Adipose tissue (tissue), 3 donors: ENCODE results near the gene UQCC3. TPM values are rescaled to one million over a fixed set of nuclear protein-coding genes. Genes with fewer than 3 reads are reported as not detected.
"Not testable (repeated sequence)": the region's sequence is repeated elsewhere in the genome, so short reads cannot be mapped to it uniquely, and the experiment has no call there.

ENCODE experiments used
- H3K27ac ChIP-seq: one replicate; pipeline ENCODE4 v1.5.1; 2013; ENCODE audit warnings: low read depth, low read length
- WGBS, 3 donors: extraction: QIAGEN DNeasy Blood & Tissue Kit; methylation state at CpG; one replicate each; pipeline ENCODE4 v1.1.7; 2013; 5-methylcytosine and 5-hydroxymethylcytosine counted together
- polyA plus RNA-seq, 3 donors: library from polyadenylated mRNA; stranded (reverse); fragments of 200-250 nt; gene quantifications; one replicate each; pipeline ENCODE4 v1.2.3, GENCODE V29; 2013
- donor health status: healthy with polysubstance abuse.
- donor health status: Bipolar disorder and iron deficiency.
- donor health status: healthy.

The UQCC3 gene
- polyA plus RNA-seq, 3 donors: 9.4 to 16.0 (median 10.2) TPM

DNA sequence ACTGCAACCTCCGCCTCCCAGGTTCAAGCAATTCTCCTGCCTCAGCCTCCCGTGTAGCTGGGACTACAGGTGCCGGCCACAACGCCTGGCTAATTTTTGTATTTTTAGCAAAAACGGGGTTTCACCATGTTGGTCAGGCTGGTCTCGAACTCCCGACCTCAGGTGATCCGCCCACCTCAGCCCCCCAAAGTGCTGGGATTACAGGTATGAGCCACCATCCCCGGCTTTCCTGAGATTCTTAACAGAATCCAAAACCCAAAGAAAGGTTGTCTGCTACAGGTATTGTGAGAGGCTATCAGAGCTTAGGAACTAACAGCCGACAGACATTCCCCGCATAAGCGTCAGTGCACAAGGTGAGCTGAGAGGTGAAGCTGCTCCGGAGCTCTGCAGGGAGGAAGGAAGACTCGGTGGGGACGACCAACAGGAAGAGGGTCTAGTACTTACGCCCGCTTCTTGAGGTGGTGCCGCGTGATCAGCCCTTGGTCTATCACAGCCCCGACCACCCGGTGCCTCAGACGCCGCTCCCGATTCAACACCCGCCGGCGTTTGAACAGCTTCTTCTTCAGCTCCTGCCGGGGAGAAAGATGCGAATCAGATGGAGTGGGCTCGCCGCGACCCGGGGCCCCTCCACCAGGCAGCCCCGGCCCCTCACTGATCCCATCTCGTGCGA is 6.9 kb upstream of the UQCC3 start:
- WGBS, 3 donors: 2 to 3% (median 3%) methylated on average over 36 of the region's 36 CpGs
- no peak overlapping the region for H3K27ac ChIP-seq

DNA sequence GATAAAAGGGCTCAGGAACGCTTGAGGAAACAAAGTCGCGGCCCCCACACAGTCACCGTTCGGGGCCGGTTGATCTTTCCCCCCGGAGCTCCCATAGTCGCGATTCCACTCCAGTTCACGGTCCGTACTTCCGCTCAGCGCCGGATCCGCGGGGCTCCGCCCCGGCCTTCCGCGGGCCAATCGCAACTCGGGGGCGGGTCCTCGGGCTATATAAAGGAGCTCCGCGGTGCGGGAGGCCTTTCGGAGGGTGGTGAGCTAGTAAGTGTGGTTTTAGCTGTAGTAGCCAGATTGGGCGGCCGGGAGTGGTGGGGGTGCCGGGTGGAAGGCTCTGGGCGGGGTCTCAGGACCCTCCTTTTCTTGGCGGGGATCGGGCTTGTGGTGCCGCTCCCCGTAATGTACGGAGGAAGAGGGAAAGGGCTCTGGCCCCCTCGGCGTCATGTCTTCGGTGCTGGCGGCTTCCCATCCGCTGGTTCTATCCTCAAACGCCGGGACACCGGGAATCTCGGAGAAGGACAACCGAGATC is 6.3 kb upstream of the UQCC3 start, which contains the start of the genes C11orf98 and CSKMT:
TSS of gene C11orf98 (minus strand) at position 136 of the 524 bp plus-strand sequence. CDS start at position 95, 41 bp downstream.
TSS of gene CSKMT (plus strand) at position 238 of the 524 bp plus-strand sequence. CDS start 568 bp downstream, outside the sequence.
- WGBS, 3 donors: 0 to 1% (median 1%) methylated on average over 46 to 47 of the region's 47 CpGs
- peak within 1 kb of the TSS; percentile 53 for H3K27ac ChIP-seq

DNA sequence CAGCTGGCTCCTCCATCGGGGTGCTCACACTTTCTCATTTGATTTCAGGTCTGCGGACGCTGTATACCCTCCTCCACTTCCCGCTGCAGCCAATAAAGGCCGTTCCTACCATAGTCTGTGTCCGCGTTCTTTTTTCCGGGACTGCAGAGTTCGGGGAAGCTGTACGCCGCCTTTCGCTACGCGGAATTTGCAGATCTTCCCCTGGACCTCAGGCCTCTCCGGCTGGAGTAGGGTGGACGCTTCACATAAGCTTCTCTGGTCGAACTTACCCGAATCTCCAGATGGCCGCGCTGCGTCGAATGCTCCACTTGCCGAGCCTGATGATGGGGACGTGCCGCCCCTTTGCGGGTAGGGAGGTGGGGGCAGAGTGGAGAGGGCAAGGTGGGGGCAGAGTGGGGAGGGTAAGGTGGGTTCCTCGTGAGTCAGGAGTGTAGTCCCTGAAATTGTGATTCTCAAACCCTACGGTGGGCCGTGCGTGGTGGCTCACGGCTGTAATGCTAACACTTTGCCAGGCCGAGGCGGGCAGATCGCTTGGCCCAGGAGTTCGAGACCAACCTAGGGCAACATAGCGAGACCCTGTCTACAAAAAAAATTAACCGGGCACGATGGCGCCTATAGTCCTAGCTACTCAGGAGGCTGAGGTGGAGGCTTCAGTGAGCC is 5.7 kb upstream of the UQCC3 start:
- 2 to 6% (median 5%) methylated on average over 39 of the region's 39 CpGs for WGBS, 3 donors
- H3K27ac ChIP-seq: peak overlapping the region; percentile 53

DNA sequence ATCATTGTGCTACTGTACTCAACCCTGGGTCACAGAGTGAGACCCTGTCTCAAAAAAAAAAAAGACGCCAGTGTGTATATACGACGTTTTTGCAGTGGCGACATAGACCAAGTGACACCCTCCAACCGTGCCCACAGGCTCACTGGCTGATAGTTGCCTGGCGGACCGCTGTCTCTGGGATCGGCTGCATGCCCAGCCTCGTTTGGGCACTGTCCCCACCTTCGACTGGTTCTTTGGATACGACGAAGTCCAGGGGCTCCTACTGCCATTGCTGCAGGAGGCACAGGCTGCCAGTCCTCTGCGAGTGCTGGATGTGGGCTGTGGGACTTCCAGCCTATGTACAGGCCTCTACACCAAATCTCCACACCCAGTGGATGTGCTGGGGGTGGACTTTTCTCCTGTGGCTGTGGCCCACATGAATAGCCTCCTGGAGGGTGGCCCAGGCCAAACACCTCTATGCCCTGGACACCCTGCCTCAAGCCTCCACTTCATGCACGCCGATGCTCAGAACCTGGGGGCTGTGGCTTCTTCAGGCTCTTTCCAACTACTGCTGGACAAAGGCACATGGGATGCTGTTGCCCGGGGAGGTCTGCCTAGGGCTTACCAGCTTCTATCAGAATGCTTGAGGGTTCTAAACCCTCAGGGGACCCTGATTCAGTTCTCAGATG is 5.1 kb upstream of the UQCC3 start:
- peak overlapping the region; percentile 53 for H3K27ac ChIP-seq
- 36 to 58% (median 57%) methylated on average over 16 of the region's 16 CpGs for WGBS, 3 donors

DNA sequence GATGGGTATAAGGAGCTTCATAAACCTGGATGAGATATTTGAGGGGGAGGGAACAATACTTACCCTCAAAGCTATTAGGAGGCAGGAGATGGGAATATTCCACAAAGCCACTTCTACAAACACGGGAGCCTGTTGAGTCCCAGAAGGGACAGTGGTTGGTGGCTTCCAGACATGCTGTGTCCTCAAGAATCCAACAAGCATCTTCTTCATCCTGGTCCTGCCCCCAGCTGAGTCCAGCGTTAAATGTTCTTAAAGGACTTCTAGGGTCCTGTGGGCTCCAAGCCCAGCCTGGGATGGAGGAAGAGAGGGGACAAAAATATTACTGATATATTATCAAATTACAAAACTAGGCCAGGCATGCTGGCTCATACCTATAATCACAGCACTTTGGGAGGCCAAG is 4.0 kb upstream of the UQCC3 start:
- H3K27ac ChIP-seq: no peak overlapping the region
- WGBS, 3 donors: 74 to 84% (median 77%) methylated on average over 2 of the region's 2 CpGs

DNA sequence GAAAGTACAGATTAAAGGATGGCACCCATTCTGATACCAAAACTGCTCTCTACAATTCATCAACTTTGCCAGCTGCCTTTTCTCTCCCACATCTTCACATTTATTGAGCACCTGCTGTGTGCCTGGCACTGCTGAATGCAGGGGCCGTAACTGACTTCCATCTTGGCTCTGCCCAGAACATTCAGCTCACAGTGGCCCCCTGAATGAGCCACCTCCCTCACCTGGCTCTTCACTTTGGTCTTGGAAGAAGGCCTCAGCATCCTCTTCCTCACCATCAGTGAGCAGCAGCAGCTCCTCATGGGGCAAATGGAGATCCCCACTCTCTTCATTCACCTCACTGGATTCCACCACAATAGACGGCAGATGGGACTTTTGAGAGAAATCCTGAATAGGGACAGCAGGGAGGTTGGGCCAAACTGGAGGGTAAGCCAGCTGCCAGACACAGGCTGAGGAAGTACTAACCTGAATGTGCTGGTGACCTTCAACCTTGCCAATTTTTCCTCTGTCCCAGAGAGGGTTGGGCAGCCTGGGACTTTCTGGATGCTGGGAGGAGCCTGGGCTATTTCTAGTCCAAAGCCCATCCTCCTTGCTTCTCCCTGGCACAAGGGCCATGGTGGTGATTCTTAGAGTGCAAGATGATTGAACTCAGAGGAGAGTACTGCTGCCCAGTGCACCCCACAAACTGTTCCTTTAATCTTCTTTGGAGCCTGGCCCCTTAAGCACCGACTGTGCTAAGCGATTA is 1.9 kb upstream of the UQCC3 start:
- 50 to 79% (median 75%) methylated on average over 4 of the region's 4 CpGs for WGBS, 3 donors
- H3K27ac ChIP-seq: no peak overlapping the region

DNA sequence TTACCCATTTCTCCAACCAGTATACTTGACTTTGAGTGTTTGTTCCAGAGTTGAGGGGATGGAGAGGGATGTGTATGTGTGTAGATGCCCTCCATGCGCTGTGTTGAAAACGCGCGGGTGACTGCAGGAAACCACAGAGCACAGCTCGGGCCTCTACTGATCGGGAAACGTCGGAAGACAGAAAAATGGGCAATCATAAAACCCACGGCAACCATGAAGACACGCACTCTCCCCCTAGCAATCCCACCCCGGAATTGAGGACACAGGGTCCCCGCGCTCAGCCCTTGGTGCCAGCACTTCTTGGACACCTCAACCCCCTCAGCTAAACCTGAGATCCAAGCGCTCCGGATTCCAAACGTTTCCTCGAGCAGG is 251 bp upstream of the UQCC3 start:
- WGBS, 3 donors: 0% methylated on average over 17 of the region's 17 CpGs
- peak overlapping the region; percentile 62 for H3K27ac ChIP-seq

DNA sequence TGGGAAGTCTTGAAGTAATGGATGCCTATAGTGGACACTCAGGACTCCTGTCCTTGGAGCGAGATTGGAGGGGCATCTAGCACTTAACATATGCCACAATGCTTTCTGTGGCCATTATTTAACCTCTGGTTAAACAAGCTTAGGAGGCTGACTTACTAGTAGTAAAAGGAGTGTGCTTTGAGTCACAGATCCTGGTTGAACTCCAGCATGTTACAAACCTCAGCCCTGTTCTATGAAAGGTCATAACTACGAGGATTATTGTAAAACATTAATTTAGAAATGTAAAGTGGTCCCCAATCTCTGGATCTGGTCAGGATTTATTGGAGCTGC is 1.7 kb downstream of the UQCC3 start:
- 75 to 82% (median 80%) methylated on average over 2 of the region's 2 CpGs for WGBS, 3 donors
- no peak overlapping the region for H3K27ac ChIP-seq

DNA sequence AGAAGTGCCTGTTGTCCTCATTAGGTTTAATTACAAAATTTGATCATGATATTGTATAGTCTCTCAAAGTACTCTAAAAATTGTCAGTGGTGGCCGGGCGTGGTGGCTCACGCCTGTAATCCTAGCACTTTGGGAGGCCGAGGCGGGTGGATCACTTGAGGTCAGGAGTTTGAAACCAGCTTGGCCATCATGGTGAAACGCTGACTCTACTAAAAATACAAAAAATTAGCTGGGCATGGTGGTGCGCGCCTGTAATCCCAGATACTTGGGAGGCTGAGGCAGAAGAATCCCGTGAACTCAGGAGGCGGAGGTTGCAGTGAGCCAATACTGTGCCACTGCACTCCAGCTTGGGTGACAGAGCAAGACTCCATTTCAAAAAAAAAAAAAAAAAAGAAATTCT is 3.9 kb downstream of the UQCC3 start:
- 89 to 98% (median 92%) methylated on average over 10 of the region's 10 CpGs for WGBS, 3 donors

DNA sequence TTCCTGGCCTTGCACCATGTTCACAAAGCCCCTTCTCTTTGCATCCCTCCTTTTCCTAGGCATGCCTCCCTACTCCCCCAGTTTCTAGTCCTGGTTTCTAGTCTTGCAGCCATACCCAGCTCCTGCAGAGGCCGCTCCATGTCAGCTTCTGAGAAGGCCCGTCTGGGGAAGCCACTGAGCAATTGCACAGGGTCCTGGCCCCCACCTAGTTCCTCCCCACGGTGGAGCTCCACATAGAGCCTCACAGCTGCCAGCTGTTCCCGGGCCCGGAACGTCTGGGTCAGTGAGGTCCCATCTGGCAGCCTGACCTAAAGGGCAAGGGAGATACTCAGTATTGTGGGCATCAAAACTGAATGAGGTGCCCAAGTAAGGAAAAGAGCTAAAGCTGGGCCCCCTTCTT is 5.2 kb downstream of the UQCC3 start:
- 26 to 57% (median 53%) methylated on average over 6 of the region's 6 CpGs for WGBS, 3 donors

More for the DNA sequence above, 3.9 kb downstream of the UQCC3 start:
- H3K27ac ChIP-seq: not testable (repeated sequence)

DNA sequence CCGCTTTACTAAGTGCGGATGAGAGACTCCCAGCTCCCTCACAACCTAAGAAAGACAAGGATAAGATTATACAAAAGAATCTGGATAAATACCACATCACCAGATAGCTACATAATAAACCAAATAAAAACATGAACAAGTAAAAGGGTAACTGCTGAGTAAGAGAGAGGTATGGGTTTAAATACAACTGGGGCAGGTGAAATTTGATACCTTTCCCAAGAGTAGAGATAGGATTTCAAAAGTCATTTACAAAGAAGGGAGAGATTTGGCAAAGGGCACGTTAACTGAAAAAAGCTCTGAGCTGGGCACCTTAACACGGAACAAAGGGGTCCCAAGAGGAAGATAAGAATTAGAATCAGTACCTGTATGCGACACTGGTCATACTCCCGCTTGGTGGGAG is 5.7 kb downstream of the UQCC3 start:
- H3K27ac ChIP-seq: no peak overlapping the region
- 70 to 82% (median 77%) methylated on average over 6 of the region's 6 CpGs for WGBS, 3 donors

More for the DNA sequence above, 5.2 kb downstream of the UQCC3 start:
- H3K27ac ChIP-seq: no peak overlapping the region

DNA sequence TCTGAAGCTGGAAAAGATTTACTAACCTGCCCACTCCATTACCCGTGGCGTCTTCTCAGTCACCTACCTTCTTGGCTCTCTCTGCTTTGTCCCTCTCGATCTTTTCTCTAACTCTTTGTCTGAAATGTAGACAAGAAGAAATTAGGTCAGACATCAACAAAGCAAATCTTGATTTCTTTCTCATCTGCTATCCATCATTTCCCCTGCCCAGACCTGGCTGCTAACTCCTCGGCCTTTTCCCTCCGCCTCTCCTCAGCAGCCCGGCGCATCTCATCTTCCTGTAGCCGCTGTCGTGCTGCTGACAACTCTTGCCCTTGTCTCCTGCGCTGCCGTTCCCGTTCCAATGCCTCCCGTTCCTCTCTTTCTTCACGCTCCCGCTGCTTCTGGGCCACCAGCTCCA is 6.2 kb downstream of the UQCC3 start:
- H3K27ac ChIP-seq: no peak overlapping the region
- 78 to 81% (median 80%) methylated on average over 15 of the region's 15 CpGs for WGBS, 3 donors

DNA sequence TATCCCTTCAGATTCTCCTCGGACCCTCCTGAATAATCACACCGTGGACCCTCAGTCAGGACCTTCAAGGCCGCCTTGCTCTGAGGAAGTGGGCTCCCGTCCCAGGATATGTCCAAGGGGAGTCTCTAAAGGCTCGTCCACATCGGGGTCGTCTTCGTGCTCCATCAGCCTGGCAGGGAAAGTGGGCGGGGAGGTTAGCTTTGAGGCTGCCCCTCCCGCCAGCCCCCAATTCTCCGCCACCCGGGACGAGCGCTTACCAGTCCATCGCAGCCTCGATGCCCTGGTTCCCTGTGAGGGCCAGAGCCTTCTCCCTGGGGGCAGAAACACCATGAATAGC is 6.9 kb downstream of the UQCC3 start:
- peak overlapping the region; percentile 68 for H3K27ac ChIP-seq
- WGBS, 3 donors: 3 to 5% (median 4%) methylated on average over 16 of the region's 16 CpGs

DNA sequence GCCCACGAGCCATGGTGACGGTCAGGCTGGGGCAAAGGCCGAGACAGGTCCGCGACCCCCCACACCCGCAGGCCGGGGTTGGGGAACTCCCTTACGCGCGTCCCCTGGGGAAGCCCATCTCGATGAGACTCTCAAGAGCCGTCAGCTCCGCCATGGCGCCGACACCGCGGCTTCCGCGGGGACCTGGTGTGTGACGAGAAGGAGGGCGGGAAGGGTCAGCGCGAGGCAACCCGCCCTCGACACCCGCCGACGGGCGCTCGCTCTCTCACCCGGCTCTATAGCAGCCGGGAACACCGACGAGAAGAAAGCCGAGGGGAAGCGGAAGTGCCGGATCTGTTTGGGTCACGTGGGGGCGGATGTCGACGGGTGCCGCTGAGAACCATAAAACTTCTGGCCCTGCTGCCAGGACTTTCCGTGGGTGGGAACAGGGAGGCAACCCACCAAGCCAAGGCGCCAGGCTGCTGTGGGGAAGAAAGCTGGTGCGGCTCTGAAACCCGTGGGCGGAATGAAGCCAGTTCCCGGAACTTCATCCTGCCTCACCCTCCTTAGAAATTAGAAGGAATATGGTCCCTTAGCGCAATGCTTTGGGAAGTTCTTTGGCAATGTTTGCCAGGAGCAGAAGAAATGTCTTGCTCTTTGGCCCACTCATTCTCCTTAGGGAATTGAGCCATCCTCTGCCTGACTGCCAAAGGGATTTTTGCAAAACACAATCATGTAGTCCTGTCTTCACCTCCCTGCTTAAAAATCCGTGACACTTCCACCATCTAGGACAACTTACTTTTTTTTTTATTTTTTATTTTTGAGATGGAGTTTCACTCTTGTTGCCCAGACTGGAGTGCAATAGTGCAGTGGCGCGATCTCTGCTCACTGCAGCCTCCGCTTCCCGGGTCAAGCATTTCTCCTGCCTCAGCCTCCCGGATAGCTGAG is 7.6 kb downstream of the UQCC3 start, which contains the start of gene UBXN1:
TSS of gene UBXN1 (minus strand) at position 304 of the 927 bp plus-strand sequence. CDS start at position 154, 150 bp downstream.
- peak within 1 kb of the TSS; percentile 68 for H3K27ac ChIP-seq
- whole genome bisulfite sequencing, 3 donors: 4 to 7% (median 5%) methylated on average over 43 to 55 of the region's 55 CpGs

DNA sequence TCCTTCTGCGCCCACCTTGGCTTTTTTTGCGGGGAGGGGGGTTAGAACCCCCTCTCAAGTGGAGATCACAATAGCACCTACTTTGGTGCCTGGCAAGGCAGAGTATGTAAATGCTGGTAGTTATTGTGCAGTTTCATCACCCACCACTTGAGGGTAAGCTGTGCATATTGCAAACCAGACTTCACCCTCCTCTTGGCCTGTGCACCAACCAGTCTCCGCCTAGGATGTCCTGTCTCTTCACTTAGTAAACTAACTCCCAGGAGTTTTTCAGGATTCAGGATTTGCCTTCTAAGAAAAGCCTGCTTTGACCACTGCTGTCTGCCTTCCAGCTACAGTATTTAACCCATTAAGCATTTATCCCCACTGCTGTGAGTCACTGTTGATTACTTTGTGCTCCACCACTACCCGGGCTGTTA is 9.4 kb downstream of the UQCC3 start:
- WGBS, 3 donors: 36 to 40% (median 39%) methylated on average over 4 of the region's 4 CpGs
- no peak overlapping the region for H3K27ac ChIP-seq

DNA sequence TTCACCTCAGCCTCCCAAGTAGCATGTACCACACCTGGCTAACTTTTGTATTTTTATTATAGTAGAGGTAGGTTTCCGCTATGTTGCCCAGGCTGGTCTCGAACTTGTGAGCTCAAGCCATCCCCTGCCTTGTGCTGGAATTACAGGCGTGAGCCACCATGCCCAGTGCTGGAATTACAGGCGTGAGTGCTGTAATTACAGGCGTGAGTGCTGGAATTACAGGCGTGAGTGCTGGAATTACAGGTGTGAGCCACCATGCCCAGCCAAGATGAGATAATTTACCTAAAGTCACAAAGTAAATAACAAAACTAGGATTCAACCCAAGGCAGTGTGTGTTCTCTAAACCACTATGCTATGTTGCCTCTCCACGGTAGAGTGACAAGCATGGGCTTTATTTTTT is 11.0 kb downstream of the UQCC3 start:
- no peak overlapping the region for H3K27ac ChIP-seq
- WGBS, 3 donors: 64 to 95% (median 84%) methylated on average over 7 of the region's 7 CpGs

DNA sequence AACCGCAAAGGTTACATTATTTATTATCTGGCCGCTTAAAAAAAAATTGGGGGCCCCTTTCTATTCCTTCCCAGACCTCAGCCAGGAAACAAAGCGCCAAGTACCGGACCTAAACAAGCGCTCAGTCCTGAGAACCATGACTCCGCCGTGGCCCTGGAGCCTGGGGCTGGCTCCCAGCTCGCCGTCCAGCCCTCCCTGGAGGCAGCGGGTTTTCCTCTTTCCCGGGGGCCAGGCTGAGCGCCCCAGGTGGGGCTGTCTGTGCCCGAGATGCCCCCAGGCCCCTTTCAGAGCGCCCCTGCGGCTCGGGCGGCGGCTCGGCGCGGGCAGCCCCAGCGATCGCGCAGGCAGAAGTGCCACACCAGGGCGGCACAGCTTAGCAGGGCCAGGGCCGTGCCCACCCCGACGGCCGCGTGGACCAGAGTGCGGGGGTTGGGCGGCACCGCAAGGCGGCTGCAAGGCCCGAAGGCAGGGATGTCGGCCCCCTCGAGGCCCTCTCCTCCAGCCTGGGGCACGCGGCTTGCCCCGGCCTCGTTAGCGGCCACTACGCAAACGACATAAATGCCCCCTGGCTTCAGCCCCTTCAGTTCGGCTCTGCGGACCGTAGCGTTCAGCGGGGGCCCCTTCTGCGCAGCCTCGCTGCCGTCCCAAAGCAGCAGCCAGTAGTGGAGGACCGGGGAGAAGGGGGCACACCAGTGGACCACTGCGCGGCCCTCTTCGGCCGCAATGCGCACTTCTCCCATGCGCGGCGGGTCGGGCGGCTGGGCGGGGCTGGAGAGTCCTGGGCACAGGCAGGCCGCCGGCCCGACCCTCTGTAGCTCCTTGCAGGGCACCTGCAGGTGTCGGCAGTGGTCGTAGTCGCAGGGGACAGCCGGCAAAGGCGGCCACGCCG is 16.3 kb downstream of the UQCC3 start:
- 37 to 44% (median 40%) methylated on average over 70 to 74 of the region's 74 CpGs for WGBS, 3 donors
- no peak overlapping the region for H3K27ac ChIP-seq
